Measurements from ENCODE around the gene RNF126.

RNF126 gene

GRCh38 chr19:658059-658839, 4.8 kb downstream of the RNF126 start:
- no peak for DNase-seq (ENCODE audit: low read depth)
- TF ChIP-seq, protein P1, sequence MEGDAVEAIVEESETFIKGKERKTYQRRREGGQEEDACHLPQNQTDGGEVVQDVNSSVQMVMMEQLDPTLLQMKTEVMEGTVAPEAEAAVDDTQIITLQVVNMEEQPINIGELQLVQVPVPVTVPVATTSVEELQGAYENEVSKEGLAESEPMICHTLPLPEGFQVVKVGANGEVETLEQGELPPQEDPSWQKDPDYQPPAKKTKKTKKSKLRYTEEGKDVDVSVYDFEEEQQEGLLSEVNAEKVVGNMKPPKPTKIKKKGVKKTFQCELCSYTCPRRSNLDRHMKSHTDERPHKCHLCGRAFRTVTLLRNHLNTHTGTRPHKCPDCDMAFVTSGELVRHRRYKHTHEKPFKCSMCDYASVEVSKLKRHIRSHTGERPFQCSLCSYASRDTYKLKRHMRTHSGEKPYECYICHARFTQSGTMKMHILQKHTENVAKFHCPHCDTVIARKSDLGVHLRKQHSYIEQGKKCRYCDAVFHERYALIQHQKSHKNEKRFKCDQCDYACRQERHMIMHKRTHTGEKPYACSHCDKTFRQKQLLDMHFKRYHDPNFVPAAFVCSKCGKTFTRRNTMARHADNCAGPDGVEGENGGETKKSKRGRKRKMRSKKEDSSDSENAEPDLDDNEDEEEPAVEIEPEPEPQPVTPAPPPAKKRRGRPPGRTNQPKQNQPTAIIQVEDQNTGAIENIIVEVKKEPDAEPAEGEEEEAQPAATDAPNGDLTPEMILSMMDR (IDR thresholded peaks at IDR 0.05; ENCODE audit: control insufficient read depth, extremely low read depth, insufficient read depth): no peak
- no peak overlapping the region for H3K4me3 ChIP-seq (ENCODE audit: low read depth, low read length)

- TF ChIP-seq, protein P1 (IDR thresholded peaks at IDR 0.05; ENCODE audit: control insufficient read depth, extremely low read depth, insufficient read depth): no peak
- no peak overlapping the region for H3K4me3 ChIP-seq (ENCODE audit: low read depth, low read length)
- no peak for DNase-seq (ENCODE audit: low read depth)
Observed at GRCh38 chr19:657611-658010, 5.4 kb downstream of the RNF126 start.

- DNase-seq (ENCODE audit: low read depth): no peak
- TF ChIP-seq, protein P1 (IDR thresholded peaks at IDR 0.05; ENCODE audit: control insufficient read depth, extremely low read depth, insufficient read depth): no peak
- H3K4me3 ChIP-seq (ENCODE audit: low read depth, low read length): no peak overlapping the region
Observed at GRCh38 chr19:656751-657559, 6.1 kb downstream of the RNF126 start.

DNA sequence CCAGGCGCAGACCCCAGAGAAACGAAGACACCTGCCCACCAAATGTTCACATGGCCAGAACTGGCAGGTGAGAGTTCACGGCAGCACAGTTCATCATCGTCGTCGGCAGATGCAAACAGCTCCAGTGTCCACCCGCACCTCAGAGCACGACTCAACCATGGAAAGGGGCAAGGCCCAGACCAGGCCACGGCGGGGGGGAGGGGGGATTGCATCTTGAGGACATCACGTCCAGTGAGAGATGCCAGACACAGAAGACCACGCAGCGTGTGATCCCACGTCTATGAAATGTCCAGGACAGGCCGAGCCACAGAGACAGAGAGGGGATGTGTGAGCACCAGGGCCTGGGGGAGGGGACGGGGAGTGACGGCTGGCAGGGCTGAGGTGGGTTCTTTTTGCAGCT, 7.3 kb downstream of the RNF126 start:
- H3K4me3 ChIP-seq (ENCODE audit: low read depth, low read length): no peak overlapping the region
- TF ChIP-seq, protein P1 (IDR thresholded peaks at IDR 0.05; ENCODE audit: control insufficient read depth, extremely low read depth, insufficient read depth): no peak
- no peak for DNase-seq (ENCODE audit: low read depth)

- no peak overlapping the region for H3K4me3 ChIP-seq (ENCODE audit: low read depth, low read length)
- DNase-seq (ENCODE audit: low read depth): no peak
- TF ChIP-seq, protein P1 (IDR thresholded peaks at IDR 0.05; ENCODE audit: control insufficient read depth, extremely low read depth, insufficient read depth): no peak
Observed at GRCh38 chr19:653425-653824, 9.6 kb downstream of the RNF126 start.

DNA sequence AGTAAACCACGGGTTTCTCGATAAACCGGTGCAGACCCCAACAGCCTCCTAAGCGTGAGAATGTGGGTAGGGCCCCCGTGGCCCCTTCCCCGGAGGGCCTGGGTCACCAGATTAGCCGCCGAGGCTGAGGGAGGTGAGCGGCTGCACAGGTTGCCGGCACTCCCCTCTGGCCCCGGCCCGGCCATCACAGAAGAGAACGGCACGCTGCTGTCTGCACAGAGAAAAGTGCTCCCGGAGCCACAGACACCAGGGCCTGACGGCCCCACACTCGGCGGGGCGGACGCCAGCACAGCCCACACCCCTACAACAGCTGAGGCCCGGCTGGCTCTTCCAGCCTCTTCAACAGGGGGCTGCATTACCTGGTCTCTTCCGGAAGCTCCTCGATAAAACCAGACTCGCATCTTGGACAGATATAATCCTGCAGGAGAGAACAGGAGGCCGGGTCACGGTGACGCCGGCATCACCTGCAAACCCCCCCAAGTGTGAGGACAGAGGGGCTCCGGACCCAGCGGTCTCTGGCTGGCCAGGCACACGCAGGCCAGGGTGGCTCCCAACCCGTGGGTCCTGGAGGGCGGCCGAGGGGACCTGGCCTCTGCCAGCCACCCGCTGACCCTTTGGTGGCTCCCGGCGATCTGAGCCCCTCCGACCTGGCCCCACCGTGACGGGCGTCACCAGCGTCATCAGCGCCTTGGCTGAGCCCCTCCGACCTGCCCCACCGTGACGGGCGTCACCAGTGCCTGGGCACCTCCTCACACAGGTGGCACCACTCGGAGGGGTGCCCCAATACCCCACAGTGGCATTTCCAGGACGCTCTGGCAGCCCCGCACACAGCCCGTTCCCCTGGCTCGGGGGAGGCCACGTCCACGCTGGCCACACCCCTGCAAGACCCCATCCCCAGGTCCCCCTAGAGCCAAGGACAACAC, 10.3 kb downstream of the RNF126 start:
- H3K4me3 ChIP-seq (ENCODE audit: low read depth, low read length): no peak overlapping the region
- TF ChIP-seq, protein P1 (IDR thresholded peaks at IDR 0.05; ENCODE audit: control insufficient read depth, extremely low read depth, insufficient read depth): no peak
- no peak for DNase-seq (ENCODE audit: low read depth)

Data from LNCaP clone FGC (cell line).